Fibroblast of villous mesenchyme (primary cell): ENCODE data around the gene SPATA4. TPM values are rescaled to one million over a fixed set of nuclear protein-coding genes. Genes with fewer than 3 reads are reported as not detected.
A peak's percentile ranks its signal among the peaks of the same experiment; 100 is the strongest.

Experiments
- DNase-seq: peaks from one replicate; pipeline ENCODE4 v3.0.0-alpha.2; 2010; ENCODE audit warnings: low read depth
- H3K4me3 ChIP-seq: 2 replicates; pipeline ENCODE4 v1.5.1; 2011; ENCODE audit warnings: low read depth, mild to moderate bottlenecking, low read length
- CTCF ChIP-seq: IDR thresholded peaks from 2 replicates; pipeline ENCODE4 v1.5.1; 2012; ENCODE audit warnings: low read depth, mild to moderate bottlenecking, low read length; ENCODE audit not compliant: insufficient read depth
- total RNA-seq: library from RNA; depleted of rRNA; stranded (reverse); fragments of >200 nt; gene quantifications from 2 replicates; pipeline ENCODE4 v1.2.3, GENCODE V29; 2012

SPATA4 gene
- total RNA-seq, 1 donor, result not detected

GRCh38 chr4:176193938-176194337 lies 1.4 kb downstream of the SPATA4 start:
- H3K4me3 ChIP-seq, result no peak overlapping the region
- TF ChIP-seq CTCF, result no peak
- peak; percentile 32 for DNase-seq

- TF ChIP-seq CTCF, result no peak
- peak; percentile 37 for DNase-seq
- no peak overlapping the region for H3K4me3 ChIP-seq
Observed at GRCh38 chr4:176193126-176193525, 2.3 kb downstream of the SPATA4 start.

GRCh38 chr4:176191974-176192373 lies 3.4 kb downstream of the SPATA4 start:
- no peak overlapping the region for H3K4me3 ChIP-seq
- no peak for DNase-seq
- no peak for TF ChIP-seq CTCF

- TF ChIP-seq CTCF, result no peak
- H3K4me3 ChIP-seq, result no peak overlapping the region
- DNase-seq, result no peak
Observed at GRCh38 chr4:176189891-176190795, 5.2 kb downstream of the SPATA4 start.

DNA sequence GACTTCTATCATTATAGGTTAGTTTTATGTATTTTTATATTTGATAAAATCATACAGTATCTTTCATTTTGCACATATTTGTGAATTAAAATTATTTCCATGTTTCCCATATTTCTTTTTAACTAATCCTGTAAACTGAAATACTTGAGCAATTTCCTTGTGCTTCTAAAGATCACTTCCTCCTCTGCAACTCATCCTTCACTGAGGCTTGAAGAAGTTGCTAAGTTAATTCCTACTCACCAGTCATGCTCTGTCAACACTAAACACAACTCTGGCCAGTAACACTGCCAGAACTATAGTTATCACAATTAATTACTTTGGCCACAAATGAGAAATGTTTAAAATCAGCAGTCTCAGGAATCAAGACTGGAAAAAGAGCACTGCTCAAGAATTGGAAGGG lies 6.7 kb downstream of the SPATA4 start:
- no peak overlapping the region for H3K4me3 ChIP-seq
- no peak for TF ChIP-seq CTCF
- no peak for DNase-seq

GRCh38 chr4:176187624-176188023 lies 7.8 kb downstream of the SPATA4 start:
- DNase-seq, result peak; percentile 26
- TF ChIP-seq CTCF, result no peak
- no peak overlapping the region for H3K4me3 ChIP-seq
